ENCODE measurements around the gene SH3PXD2A. TPM values are rescaled to one million over a fixed set of nuclear protein-coding genes. Genes with fewer than 3 reads are reported as not detected.
"Not testable (repeated sequence)": the region's sequence is repeated elsewhere in the genome, so short reads cannot be mapped to it uniquely, and the experiment has no call there.

The SH3PXD2A gene
- total RNA-seq, 4 donors from 2014 or later = 26.5 to 56.9 (median 33.3) TPM

- in situ Hi-C loops (cut with MboI; ENCODE audit: low pct_ligation_motif_present in 1 of 4, low pct_unique_long_range_greater_than_20kb in 1 of 4, low sequenced_read_pairs in 3 of 4) = no loop called here
- DNase-seq = no peak
- intact Hi-C loops (cut with DNase I; ENCODE audit: low total_unique reads) = no loop called here
- H3K9me3 ChIP-seq = no peaks in the 10 kb centered on the region
- H3K4me3 ChIP-seq = no peak overlapping the region
- WGBS, 2 donors (ENCODE audit: low coverage in 1 of 2) = 86% methylated on average over 3 to 7 of the region's 7 CpGs
- no peak overlapping the region for H3K27ac ChIP-seq
- no peaks in the 10 kb centered on the region for H3K27me3 ChIP-seq
- no peaks in the 10 kb centered on the region for H3K36me3 ChIP-seq
- H3K4me1 ChIP-seq = peaks cover 17 to 37% (median 22%) of the 10 kb centered on the region in 4 donors
- TF ChIP-seq EP300 (IDR thresholded peaks at IDR 0.05; ENCODE audit: low read depth) = no peak
- no peak for TF ChIP-seq CTCF (IDR thresholded peaks at IDR 0.05)
- no peak for TF ChIP-seq POLR2A (IDR thresholded peaks at IDR 0.05)
- TF ChIP-seq POLR2AphosphoS5 (IDR thresholded peaks at IDR 0.05) = no peak
Measured at GRCh38 chr10:103633846-103634245, 221.5 kb downstream of the SH3PXD2A start.

GRCh38 chr10:103632871-103633270 lies 222.5 kb downstream of the SH3PXD2A start:
- H3K27me3 ChIP-seq; DNase-seq; H3K4me3 ChIP-seq; in situ Hi-C loops (cut with MboI; ENCODE audit: low pct_ligation_motif_present in 1 of 4, low pct_unique_long_range_greater_than_20kb in 1 of 4, low sequenced_read_pairs in 3 of 4); H3K36me3 ChIP-seq; H3K27ac ChIP-seq; H3K9me3 ChIP-seq; intact Hi-C loops (cut with DNase I; ENCODE audit: low total_unique reads): not testable (repeated sequence)
- 85 to 100% methylated on average over 1 to 6 of the region's 6 CpGs for whole genome bisulfite sequencing, 2 donors (ENCODE audit: low coverage in 1 of 2)
- H3K4me1 ChIP-seq = peaks cover 8 to 28% (median 13%) of the 10 kb centered on the region in 4 donors

GRCh38 chr10:103632247-103632642 lies 223.1 kb downstream of the SH3PXD2A start:
- intact Hi-C loops (cut with DNase I; ENCODE audit: low total_unique reads) = no loop called here
- H3K4me3 ChIP-seq = no peak overlapping the region
- 76% methylated on average over 7 of the region's 7 CpGs; no CpG with 5 or more reads in 1 of the 2 donors for WGBS, 2 donors (ENCODE audit: low coverage in 1 of 2)

GRCh38 chr10:103630156-103630555 lies 225.2 kb downstream of the SH3PXD2A start:
- Histone ChIP-seq H3K36me3 (peaks cover 0 to 22% (median 4%) of the 10 kb centered on the region in 4 donors), H3K4me3 (no peak overlapping the region), H3K9me3 (no peaks in the 10 kb centered on the region), H3K4me1 (peaks cover 0 to 6% (median 0%) of the 10 kb centered on the region in 4 donors), H3K27ac (no peak overlapping the region), H3K27me3 (no peaks in the 10 kb centered on the region)
- in situ Hi-C loops (cut with MboI; ENCODE audit: low pct_ligation_motif_present in 1 of 4, low pct_unique_long_range_greater_than_20kb in 1 of 4, low sequenced_read_pairs in 3 of 4) = no loop called here
- TF ChIP-seq EP300 (IDR thresholded peaks at IDR 0.05; ENCODE audit: low read depth) = no peak
- no peak for TF ChIP-seq POLR2AphosphoS5 (IDR thresholded peaks at IDR 0.05)
- no peak for TF ChIP-seq POLR2A (IDR thresholded peaks at IDR 0.05)
- TF ChIP-seq CTCF (IDR thresholded peaks at IDR 0.05) = no peak
- WGBS, 2 donors (ENCODE audit: low coverage in 1 of 2) = 69% methylated on average over 1 of the region's 1 CpG; no CpG with 5 or more reads in 1 of the 2 donors
- no peak for DNase-seq
- intact Hi-C loops (cut with DNase I; ENCODE audit: low total_unique reads) = no loop called here

More at GRCh38 chr10:103632247-103632642, 223.1 kb downstream of the SH3PXD2A start:
- peaks cover 2 to 21% (median 7%) of the 10 kb centered on the region in 4 donors for H3K4me1 ChIP-seq
- in situ Hi-C loops (cut with MboI; ENCODE audit: low pct_ligation_motif_present in 1 of 4, low pct_unique_long_range_greater_than_20kb in 1 of 4, low sequenced_read_pairs in 3 of 4) = no loop called here
- no peak overlapping the region for H3K27ac ChIP-seq
- no peak for DNase-seq
- H3K27me3 ChIP-seq = no peaks in the 10 kb centered on the region
- peaks cover 0 to 5% (median 0%) of the 10 kb centered on the region in 4 donors for H3K36me3 ChIP-seq
- no peak for TF ChIP-seq CTCF (IDR thresholded peaks at IDR 0.05)
- TF ChIP-seq POLR2A (IDR thresholded peaks at IDR 0.05) = no peak
- TF ChIP-seq EP300 (IDR thresholded peaks at IDR 0.05; ENCODE audit: low read depth) = no peak
- TF ChIP-seq POLR2AphosphoS5 (IDR thresholded peaks at IDR 0.05) = no peak
- H3K9me3 ChIP-seq = no peaks in the 10 kb centered on the region

GRCh38 chr10:103629581-103629980 lies 225.8 kb downstream of the SH3PXD2A start:
- WGBS, 2 donors (ENCODE audit: low coverage in 1 of 2) = 85% methylated on average over 3 of the region's 3 CpGs; no CpG with 5 or more reads in 1 of the 2 donors
- TF ChIP-seq CTCF (IDR thresholded peaks at IDR 0.05) (no peak), EP300 (IDR thresholded peaks at IDR 0.05; ENCODE audit: low read depth) (no peak), POLR2A (IDR thresholded peaks at IDR 0.05) (no peak), POLR2AphosphoS5 (IDR thresholded peaks at IDR 0.05) (no peak)
- Histone ChIP-seq H3K4me3 (no peak overlapping the region), H3K4me1 (peaks cover 0 to 6% (median 0%) of the 10 kb centered on the region in 4 donors), H3K9me3 (no peaks in the 10 kb centered on the region), H3K27ac (no peak overlapping the region), H3K27me3 (no peaks in the 10 kb centered on the region), H3K36me3 (peaks cover 0 to 22% (median 4%) of the 10 kb centered on the region in 4 donors)
- in situ Hi-C loops (cut with MboI; ENCODE audit: low pct_ligation_motif_present in 1 of 4, low pct_unique_long_range_greater_than_20kb in 1 of 4, low sequenced_read_pairs in 3 of 4) = no loop called here
- intact Hi-C loops (cut with DNase I; ENCODE audit: low total_unique reads) = no loop called here
- DNase-seq = no peak
